GM19193 (cell line): ENCODE measurements around the gene SMAD5.

Experiments
- POLR2A ChIP-seq: IDR thresholded peaks from 4 replicates; pipeline ENCODE4 v1.6.1; 2011; ENCODE audit not compliant: insufficient read depth, insufficient read length; ENCODE audit errors: extremely low read depth

SMAD5 gene

DNA sequence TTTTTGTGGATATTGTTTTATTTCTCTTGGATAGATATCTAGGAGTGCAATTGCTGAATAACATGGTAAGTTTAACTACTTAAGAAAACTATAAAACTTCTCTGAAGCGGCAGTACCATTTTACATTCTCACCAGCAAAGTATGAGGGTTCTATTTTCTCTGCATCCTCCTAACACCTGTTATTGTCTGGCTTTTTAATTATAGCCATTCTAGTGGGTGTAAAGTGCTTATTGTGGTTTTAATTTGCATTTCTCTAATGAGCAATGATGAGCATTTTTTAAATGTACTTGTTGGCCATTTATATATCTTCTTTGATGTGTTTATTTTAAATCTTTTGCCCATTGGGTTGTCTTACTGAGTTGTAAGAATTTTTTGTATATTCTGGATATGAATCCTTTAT is 31.6 kb downstream of the SMAD5 start:
- no peak for TF ChIP-seq POLR2A

DNA sequence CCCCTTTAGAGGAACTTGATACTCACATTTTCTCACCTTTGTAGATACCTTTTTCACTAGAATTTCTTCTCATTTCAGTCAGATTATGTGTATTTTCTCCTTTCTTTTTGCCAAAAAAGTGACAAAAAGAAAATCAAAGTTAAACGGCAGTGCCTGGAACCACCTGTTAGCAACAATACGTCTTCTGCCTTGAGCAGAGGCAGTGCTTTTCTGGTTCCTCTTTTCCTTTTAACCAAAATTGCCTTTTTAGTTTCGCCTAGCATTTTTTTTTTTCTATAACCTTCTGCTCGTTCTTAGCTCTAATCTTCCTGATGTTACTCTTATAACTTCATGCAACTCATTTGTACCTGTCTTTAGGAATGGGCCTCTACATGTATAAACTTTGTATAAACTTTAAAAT is 34.3 kb downstream of the SMAD5 start:
- no peak for TF ChIP-seq POLR2A

DNA sequence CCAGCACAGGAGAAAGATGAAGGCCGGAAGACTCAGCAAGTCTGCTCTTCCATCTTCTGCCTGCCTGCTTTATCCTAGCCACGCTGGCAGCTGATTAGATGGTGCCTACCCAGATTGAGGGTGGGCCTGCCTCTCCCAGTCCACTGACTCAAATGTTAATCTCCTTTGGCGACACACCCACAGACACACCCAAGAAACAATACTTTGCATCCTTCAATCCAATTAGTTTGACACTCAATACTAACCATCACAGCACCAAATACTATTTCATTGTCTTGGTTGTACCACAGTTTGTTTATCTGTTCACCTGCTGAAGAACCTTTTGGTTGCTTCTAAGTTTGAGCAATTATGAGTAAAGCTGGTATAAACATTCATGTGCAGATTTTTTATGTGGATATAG is 36.6 kb downstream of the SMAD5 start:
- TF ChIP-seq POLR2A, result no peak

DNA sequence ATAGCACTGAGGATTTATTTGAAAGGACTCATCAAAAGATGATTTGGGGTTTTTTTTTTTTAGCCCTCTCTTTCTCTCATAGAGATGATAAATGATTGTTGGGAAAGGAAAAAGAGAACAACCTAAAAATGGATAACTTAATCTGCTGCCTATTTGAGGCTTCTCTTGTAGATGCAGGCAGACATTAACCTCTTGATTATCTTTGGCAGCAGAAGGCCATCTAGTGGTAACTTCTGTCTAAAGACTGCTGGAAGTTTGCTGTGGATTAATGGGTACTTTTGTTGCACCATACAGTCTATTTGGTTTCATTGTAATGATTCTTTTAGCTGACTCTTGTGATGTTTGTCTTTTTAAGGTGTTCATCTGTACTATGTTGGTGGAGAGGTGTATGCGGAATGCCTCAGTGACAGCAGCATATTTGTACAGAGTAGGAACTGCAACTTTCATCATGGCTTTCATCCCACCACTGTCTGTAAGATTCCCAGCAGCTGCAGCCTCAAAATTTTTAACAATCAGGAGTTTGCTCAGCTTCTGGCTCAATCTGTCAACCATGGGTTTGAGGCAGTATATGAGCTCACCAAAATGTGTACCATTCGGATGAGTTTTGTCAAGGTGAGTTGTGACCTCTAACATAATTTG is 41.5 kb downstream of the SMAD5 start:
- no peak for TF ChIP-seq POLR2A

DNA sequence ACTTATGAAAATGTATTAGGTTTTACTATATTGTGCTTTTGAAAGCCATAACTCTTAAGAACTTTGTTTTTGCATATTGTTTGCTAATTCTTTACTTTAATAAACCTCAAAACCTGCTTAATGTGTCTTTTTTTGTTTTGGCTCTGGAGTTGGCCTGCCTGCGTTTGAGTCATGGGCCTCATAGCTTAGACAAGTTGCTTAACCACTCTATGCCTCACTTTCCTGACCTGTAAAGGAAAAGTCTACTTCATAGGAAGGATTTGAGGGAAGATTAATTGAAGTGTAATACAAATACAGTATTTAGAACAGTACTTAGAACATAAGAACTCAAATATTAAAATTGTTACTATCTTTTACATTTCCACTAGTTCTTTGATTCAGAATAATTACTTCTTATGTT is 50.0 kb downstream of the SMAD5 start:
- no peak for TF ChIP-seq POLR2A

DNA sequence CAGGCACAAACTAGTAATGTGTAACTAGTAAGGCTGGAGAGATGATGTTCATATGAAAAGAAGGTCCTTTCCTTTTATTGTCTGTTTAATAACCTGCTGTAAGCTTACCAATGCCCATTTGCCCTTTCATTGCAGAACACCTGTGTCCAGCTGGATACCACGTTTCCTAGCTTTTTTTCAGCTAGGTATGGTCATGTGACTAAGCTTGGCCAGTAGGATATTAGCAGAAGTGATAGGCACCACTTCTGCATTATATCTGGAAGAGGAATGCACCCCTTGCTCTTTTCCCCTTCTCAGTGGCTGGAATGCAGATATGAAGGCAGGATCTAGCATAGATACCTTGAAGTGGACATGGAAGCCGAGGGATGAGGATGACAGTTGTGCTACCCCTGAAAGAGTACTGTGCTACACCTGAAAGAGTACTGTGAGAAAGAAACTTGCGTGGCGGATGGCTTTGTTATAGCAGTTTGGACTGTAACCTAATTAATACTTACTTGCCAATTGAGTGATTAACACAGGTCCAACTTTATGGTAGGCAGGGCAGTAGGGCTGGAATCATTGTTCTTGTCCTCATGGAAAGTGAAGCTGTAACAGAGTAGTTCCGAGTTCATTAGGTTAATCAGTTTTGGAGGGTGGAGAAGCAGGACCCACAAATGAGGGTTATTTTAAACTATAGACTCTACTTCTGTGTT is 53.5 kb downstream of the SMAD5 start:
- TF ChIP-seq POLR2A, result no peak

DNA sequence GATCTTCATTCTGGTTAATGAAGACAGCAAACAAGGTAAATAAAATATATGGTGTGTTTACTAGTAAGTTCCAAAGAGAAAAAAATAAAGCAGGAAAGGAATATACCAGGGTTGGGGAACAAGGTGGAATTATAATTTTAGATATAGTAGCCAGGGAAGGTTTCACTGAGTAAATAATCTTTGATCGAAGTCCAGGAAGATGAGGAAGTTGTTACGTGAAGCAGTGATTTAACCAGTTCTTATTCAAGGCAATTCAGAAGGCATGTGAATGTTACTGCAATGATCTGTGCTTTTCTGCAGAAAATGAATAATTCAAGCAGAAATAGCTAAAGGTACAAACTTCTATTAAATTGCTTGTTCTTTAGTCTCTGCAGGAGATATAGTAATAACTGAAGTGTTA is 54.2 kb downstream of the SMAD5 start:
- TF ChIP-seq POLR2A, result no peak

DNA sequence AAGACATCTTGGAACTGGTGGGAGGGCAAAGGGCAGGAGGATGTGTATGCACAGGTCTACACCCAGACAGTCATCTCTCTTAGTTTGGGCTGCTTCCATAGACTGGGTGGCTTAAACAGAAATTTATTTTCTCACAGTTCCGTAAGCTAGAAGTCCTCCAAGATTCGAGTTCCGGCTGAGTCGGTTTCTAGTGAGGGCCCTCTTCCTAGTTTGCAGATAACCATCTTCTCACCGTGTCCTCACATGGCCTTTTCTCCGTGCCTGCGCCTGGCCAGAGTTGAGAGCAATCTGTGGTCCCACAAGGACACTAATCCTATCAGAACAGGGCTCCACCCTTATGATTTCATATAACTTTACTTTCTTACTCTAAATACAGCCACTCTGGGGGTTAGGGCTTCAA is 56.2 kb downstream of the SMAD5 start:
- no peak for TF ChIP-seq POLR2A

DNA sequence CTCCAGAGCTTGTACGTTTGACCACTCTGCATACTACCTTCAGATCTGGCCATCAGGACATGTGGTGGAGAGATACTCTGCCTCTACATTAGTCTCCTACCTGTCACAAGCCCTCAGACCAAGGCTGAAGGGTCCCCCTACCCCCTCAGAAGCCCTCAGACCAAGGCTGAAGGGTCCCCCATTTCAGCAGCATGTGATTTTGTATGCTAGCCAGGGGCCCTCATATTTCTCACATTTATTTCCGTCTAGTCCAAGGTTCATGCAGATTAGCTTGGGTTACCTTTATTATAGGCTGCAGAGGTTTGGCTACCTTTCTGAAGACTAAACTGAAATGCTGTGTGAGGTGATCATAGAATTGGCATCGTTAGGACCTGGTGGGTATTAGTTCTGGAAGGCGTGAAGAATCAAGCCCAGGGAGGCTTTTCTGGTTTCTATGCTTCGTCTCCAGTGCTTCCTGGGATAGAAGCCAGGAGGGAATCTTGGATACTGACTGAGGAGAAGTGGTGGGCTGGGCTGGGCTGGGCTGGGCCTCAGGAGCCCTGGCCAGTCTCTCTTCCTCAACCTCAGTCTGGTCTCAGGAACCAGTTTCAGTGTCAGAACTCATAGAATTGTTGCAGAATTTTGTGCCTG is 57.6 kb downstream of the SMAD5 start:
- TF ChIP-seq POLR2A, result no peak

DNA sequence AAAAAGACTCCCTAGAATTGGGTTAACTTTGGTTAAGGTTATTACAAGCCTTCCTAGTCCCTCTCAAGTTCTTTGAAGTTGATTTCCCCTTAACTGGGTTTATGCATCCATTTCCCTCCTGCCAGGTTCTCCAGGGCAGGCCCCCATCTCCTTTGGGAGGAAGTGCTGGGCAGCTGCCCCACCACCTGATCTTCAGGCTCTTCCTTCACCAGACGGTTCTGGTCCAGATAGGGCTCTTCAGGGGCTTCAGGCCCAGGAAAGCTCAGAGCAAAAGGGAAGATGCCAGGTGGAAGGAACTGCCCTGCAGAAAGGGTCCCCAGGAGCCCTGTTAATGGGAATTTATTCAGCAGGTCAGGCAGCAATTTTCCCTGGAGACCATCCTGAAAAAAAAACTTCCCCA is 58.3 kb downstream of the SMAD5 start:
- TF ChIP-seq POLR2A, result no peak

DNA sequence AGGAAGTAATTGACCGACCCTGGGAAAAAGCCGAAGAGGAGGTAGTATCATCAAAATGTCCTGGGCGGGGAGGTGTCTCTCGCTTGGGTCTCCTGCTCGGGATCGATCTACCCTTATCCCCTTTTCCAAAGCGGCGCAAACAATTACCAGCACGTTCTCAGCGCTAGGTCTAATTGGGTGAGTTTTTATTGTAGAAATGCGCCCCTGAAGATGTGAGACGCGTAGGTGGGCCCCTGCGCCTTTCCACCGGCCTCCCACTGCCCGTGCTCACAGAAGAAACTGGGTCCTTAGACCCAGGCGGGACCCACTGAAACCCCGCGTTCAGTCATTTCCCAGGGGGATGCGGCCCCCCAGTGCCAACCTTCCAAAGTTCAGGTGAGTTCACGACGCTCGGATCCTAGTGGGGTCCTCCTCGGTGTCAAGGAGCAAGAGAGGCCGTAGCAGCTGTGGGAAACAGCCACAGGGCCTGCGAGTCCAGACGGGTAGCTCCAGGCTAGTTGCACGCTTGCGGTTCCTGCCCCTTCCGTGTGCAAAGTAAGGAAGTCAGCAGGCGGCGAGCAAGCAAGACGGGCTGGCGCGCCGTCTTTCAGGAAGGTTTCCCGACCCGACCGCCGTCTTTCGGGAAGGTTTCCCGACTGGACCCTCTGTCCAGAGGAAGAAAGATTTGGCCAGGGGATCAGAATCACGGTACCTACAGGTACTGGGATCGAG is 58.8 kb downstream of the SMAD5 start:
- no peak for TF ChIP-seq POLR2A

DNA sequence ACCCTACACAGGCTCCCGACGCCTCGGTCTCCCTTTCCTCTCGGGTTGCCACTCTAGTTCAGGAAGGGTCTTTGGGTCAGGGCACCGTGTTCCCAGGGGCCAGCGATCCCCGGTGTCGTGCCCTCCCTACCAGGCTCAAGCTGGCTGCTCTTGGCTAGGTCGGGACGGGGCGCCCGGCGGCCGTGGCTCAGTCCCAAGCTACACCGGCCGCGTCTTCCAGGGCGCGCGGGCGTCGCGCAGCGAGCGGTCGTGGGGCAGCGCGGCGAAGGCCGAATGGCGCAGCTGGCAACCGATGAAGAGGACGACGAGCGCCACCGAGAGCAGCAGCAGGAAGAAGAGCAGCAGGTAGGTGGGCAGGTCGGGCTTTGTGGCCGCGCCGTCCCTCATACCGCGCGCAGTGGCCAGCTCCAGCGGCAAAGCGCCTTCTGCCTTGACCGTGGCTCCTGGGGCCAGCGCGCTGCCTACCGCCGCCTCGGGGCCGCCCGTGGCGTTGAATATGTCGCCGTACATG is 59.4 kb downstream of the SMAD5 start:
- no peak for TF ChIP-seq POLR2A

DNA sequence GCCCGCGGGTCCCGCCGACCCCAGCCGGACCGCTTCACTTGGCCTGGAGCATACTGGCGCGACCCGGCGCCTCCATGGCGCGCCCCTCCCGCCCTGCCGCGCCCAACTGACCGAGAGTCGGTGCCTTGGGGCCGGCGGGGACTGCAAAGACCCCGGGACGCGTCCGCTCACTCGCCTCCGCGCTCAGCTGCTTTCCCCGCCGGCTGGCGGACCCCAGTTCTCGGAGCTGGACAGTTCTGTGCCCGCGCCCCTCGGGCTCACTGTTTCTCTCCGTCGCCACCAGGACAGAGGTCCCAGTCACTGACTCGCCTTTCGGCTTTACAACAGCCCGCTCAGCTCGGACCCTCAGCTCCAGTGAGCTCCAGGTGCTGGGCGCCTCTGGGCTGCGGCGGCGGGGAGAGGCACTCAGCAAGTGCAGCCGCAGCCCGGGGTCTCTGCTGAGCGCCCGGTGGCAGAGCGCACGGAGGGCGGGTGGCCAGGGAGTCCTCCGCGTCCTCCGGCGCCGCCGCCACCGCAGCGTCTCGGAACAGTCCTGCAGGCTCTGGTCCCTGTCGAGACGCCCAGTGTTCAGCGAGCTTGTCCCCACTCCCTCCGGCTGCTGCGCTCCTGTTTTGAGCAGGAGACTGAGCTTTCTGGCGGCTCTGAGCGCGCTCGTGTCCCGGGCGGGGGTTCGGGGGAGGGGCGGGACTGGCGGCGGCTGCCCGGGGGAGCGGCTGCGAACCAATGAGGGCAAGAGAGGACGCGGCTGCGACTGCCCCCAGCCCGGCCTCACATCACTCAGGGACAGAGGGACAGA is 60.1 kb downstream of the SMAD5 start, which contains the start of gene SMIM32:
TSS of gene SMIM32 (minus strand) at position 637 of the 796 bp plus-strand sequence. CDS start 638 bp downstream, outside the sequence.
- no peak for TF ChIP-seq POLR2A

DNA sequence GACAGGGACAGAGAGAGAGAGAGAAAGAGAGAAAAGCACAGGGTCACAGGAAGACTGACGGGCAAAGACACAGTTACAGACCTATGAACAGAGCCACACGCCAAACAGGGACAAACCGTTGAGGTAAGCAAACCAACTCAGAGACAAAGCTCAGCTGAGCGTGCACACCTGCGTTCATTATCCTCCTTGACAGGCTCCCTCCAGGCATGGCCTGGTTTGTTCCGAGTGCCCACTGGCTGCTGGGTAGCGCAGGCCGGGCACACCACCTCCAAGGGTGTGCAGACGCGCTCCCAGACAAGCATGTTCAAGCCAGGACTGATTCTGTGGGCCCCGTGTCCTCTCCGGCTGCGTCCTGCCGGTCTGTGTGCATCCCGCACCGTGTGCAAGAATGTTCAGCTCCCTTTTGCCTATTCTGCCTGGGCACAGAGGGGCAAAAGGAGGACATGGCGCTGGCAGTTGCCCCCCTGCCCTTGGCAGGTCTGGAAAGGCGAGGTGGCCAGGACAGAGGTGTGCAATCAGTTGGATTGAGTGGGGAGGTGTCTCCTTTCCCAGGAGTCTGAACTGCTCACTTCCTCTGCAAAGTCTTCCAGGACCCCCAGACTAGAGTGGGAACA is 60.8 kb downstream of the SMAD5 start:
- TF ChIP-seq POLR2A, result no peak
